ENCODE data around the gene SYT7. TPM values are rescaled to one million over a fixed set of nuclear protein-coding genes. Genes with fewer than 3 reads are reported as not detected.
"Not testable (repeated sequence)": the region's sequence is repeated elsewhere in the genome, so short reads cannot be mapped to it uniquely, and the experiment has no call there.

Gene SYT7
- total RNA-seq, 2 experiments from 2014 or later, result not detected

DNA sequence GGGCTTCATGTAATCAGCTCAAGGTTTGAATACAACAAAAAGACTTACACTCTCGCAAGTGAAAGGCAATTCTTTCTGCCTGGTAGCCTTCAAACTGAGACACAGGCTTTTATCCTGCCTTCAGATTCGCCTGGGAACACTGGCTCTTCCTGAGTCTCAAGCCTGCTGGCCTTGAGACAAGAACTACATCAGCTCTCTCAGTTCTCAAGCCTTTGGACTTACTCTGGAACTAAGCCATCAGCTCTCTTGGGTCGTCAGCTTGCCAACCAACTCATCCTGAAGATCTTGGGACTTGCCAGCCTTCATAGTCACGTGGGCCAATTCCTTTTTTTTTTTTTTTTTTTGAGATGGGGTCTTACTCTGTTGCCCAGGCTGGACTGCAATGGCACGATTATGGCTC, 108.0 kb downstream of the SYT7 start:
- Histone ChIP-seq H3K9me3 (ENCODE audit: control insufficient read depth in 1 of 2, insufficient read depth in 1 of 2, low read length in 2 of 2) (no peaks in the 10 kb centered on the region), H3K4me1 (ENCODE audit: insufficient read depth, low read length) (peaks cover 5% of the 10 kb centered on the region), H3K27ac (ENCODE audit: low read depth in 1 of 2, low read length in 2 of 2) (no peak overlapping the region), H3K27me3 (ENCODE audit: control insufficient read depth in 1 of 2, insufficient read depth in 2 of 2, low read length in 2 of 2) (no peaks in the 10 kb centered on the region), H3K4me3 (ENCODE audit: low read length) (no peak overlapping the region), H3K36me3 (ENCODE audit: insufficient read depth, low read length) (peaks cover 11% of the 10 kb centered on the region)
- H3K27me3 Mint-ChIP-seq, result no peaks in the 10 kb centered on the region
- H3K27ac Mint-ChIP-seq, result no peak overlapping the region
- DNase-seq (no peak), ATAC-seq (ENCODE audit: poor library complexity) (no peak)
- intact Hi-C loops (cut with DNase I, micrococcal nuclease), result no loop called here
- H3K9me3 Mint-ChIP-seq, result no peaks in the 10 kb centered on the region
- ChIA-PET POLR2A (no interaction called here), CTCF (interaction anchor here (0.7 kb wide), 2 partner anchors 70 to 612 kb away, joined by 3 to 4 read pairs; no protein-coding TSS in a partner anchor)
- TF ChIP-seq, protein P1, sequence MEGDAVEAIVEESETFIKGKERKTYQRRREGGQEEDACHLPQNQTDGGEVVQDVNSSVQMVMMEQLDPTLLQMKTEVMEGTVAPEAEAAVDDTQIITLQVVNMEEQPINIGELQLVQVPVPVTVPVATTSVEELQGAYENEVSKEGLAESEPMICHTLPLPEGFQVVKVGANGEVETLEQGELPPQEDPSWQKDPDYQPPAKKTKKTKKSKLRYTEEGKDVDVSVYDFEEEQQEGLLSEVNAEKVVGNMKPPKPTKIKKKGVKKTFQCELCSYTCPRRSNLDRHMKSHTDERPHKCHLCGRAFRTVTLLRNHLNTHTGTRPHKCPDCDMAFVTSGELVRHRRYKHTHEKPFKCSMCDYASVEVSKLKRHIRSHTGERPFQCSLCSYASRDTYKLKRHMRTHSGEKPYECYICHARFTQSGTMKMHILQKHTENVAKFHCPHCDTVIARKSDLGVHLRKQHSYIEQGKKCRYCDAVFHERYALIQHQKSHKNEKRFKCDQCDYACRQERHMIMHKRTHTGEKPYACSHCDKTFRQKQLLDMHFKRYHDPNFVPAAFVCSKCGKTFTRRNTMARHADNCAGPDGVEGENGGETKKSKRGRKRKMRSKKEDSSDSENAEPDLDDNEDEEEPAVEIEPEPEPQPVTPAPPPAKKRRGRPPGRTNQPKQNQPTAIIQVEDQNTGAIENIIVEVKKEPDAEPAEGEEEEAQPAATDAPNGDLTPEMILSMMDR (IDR thresholded peaks at IDR 0.05), result no peak
- peaks cover 35% of the 10 kb centered on the region for H3K36me3 Mint-ChIP-seq (ENCODE audit: low read depth)
- peaks cover 3% of the 10 kb centered on the region for H3K4me1 Mint-ChIP-seq (ENCODE audit: low read depth)
- H3K4me3 Mint-ChIP-seq, result no peak overlapping the region

DNA sequence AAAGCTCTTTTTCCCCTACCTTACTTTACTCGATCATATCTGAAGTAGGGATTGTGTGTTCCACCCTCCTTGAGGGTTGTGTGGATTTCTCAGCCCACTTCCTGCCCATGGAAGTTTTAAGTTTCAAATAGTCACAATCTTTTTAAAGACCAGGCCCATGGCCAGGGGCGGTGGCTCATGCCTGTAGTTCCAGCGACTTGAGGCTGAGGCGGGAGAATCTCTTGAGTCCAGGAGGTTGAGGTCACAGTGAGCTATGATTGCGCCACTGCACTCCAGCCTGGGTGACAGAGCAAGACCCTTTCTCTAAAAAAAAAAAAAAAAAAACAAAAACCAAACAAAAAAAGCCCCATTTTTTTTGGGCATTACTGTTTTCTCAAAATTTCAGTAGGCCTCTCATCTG, 108.6 kb downstream of the SYT7 start:
- Histone ChIP-seq H3K36me3 (ENCODE audit: insufficient read depth, low read length) (peaks cover 13% of the 10 kb centered on the region), H3K4me3 (ENCODE audit: low read length) (no peak overlapping the region), H3K27me3 (ENCODE audit: control insufficient read depth in 1 of 2, insufficient read depth in 2 of 2, low read length in 2 of 2) (no peaks in the 10 kb centered on the region), H3K4me1 (ENCODE audit: insufficient read depth, low read length) (no peaks in the 10 kb centered on the region), H3K27ac (ENCODE audit: low read depth in 1 of 2, low read length in 2 of 2) (no peak overlapping the region), H3K9me3 (ENCODE audit: control insufficient read depth in 1 of 2, insufficient read depth in 1 of 2, low read length in 2 of 2) (no peaks in the 10 kb centered on the region)
- H3K27me3 Mint-ChIP-seq, result no peaks in the 10 kb centered on the region
- H3K9me3 Mint-ChIP-seq, result no peaks in the 10 kb centered on the region
- H3K4me3 Mint-ChIP-seq, result no peak overlapping the region
- H3K27ac Mint-ChIP-seq, result no peak overlapping the region
- intact Hi-C loops (cut with DNase I, micrococcal nuclease), result no loop called here
- H3K36me3 Mint-ChIP-seq (ENCODE audit: low read depth), result peaks cover 40% of the 10 kb centered on the region
- no peak for ATAC-seq (ENCODE audit: poor library complexity)
- H3K4me1 Mint-ChIP-seq (ENCODE audit: low read depth), result no peaks in the 10 kb centered on the region
- TF ChIP-seq, protein P1 (IDR thresholded peaks at IDR 0.05), result no peak
- no peak for DNase-seq
- ChIA-PET POLR2A (no interaction called here), CTCF (interaction anchor here (0.7 kb wide), 1 partner anchor 612 kb away, joined by 3 read pairs; no protein-coding TSS in a partner anchor)

DNA sequence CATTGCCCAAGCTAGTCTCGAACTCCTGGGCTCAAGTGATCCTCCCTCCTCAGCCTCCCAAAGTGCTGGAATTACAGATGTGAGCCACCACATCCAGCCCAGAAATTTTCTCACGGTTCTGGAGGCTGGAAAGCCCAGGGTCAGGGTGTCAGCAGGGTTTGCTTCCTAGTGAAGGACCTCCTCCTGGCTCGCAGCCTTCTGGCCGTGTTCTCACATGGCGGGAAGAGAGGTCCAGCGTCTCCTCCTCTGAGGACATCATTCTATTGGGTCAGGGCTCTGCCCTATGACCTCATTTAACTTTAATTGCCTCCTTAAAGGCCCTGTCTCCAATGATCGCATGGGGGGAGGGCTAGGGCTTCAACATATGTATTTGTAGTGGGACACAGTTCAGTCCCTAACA, 112.9 kb downstream of the SYT7 start:
- Histone ChIP-seq H3K4me1 (ENCODE audit: insufficient read depth, low read length) (no peaks in the 10 kb centered on the region), H3K4me3 (ENCODE audit: low read length) (no peak overlapping the region), H3K36me3 (ENCODE audit: insufficient read depth, low read length) (peaks cover 13% of the 10 kb centered on the region), H3K27ac (ENCODE audit: low read depth in 1 of 2, low read length in 2 of 2) (no peak overlapping the region), H3K27me3 (ENCODE audit: control insufficient read depth in 1 of 2, insufficient read depth in 2 of 2, low read length in 2 of 2) (no peaks in the 10 kb centered on the region), H3K9me3 (ENCODE audit: control insufficient read depth in 1 of 2, insufficient read depth in 1 of 2, low read length in 2 of 2) (peaks cover 0 to 4% of the 10 kb centered on the region in 2 experiments)
- Mint-ChIP-seq H3K36me3 (ENCODE audit: low read depth) (peaks cover 38% of the 10 kb centered on the region), H3K9me3 (no peaks in the 10 kb centered on the region), H3K4me3 (no peak overlapping the region), H3K27ac (no peak overlapping the region), H3K27me3 (no peaks in the 10 kb centered on the region), H3K4me1 (ENCODE audit: low read depth) (no peaks in the 10 kb centered on the region)
- intact Hi-C loops (cut with DNase I, micrococcal nuclease), result no loop called here
- ChIA-PET CTCF (no interaction called here), POLR2A (no interaction called here)
- no peak for ATAC-seq (ENCODE audit: poor library complexity)
- DNase-seq, result no peak
- TF ChIP-seq, protein P1 (IDR thresholded peaks at IDR 0.05), result no peak

DNA sequence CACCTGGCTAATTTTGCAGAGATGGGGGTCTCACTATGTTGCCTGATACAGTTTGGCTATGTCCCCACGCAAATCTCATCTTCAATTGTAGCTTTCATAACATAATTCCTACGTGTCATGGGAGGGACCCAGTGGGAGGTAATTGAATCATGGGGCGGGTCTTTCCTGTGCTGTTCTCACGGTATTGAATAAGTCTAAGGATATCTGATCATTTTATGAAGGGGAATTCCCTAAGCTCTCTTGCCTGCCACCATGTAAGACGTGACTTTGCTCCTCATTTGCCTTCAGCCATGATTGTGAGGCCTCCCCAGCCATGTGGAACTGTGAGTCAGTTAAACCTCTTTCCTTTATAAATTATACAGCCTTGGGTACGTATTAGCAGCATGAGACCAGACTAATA, 113.3 kb downstream of the SYT7 start:
- H3K27me3 ChIP-seq (ENCODE audit: control insufficient read depth in 1 of 2, insufficient read depth in 2 of 2, low read length in 2 of 2); H3K27me3 Mint-ChIP-seq; H3K4me1 ChIP-seq (ENCODE audit: insufficient read depth, low read length); H3K4me3 ChIP-seq (ENCODE audit: low read length); ATAC-seq (ENCODE audit: poor library complexity); H3K27ac Mint-ChIP-seq; H3K27ac ChIP-seq (ENCODE audit: low read depth in 1 of 2, low read length in 2 of 2); H3K9me3 ChIP-seq (ENCODE audit: control insufficient read depth in 1 of 2, insufficient read depth in 1 of 2, low read length in 2 of 2); H3K4me1 Mint-ChIP-seq (ENCODE audit: low read depth); CTCF ChIA-PET; H3K9me3 Mint-ChIP-seq; DNase-seq; H3K4me3 Mint-ChIP-seq; POLR2A ChIA-PET; intact Hi-C loops (cut with DNase I, micrococcal nuclease): not testable (repeated sequence)
- peaks cover 34% of the 10 kb centered on the region for H3K36me3 Mint-ChIP-seq (ENCODE audit: low read depth)
- H3K36me3 ChIP-seq (ENCODE audit: insufficient read depth, low read length), result peaks cover 11% of the 10 kb centered on the region

All from CD4-positive, alpha-beta T cell (primary cell).